ENCODE measurements around the gene HJURP. TPM values are rescaled to one million over a fixed set of nuclear protein-coding genes. Genes with fewer than 3 reads are reported as not detected.

The HJURP gene
- polyA plus RNA-seq, 3 donors: not detected

- Mint-ChIP-seq H3K36me3 (peaks cover 30 to 37% of the 10 kb centered on the region in 2 donors), H3K27ac (no peak overlapping the region), H3K4me3 (no peak overlapping the region), H3K4me1 (peaks cover 2% of the 10 kb centered on the region), H3K27me3 (ENCODE audit: low read depth in 3 of 3) (peaks cover 0 to 3% (median 2%) of the 10 kb centered on the region in 3 donors), H3K9me3 (peaks cover 0 to 2% (median 0%) of the 10 kb centered on the region in 7 donors)
- no peak overlapping the region for H3K9ac ChIP-seq (ENCODE audit: insufficient read depth, low read length, poor library complexity, severe bottlenecking)
- WGBS (ENCODE audit: insufficient coverage): 100% methylated on average over 6 of the region's 6 CpGs
- no peak overlapping the region for H3K4me2 ChIP-seq (replicated peaks; ENCODE audit: extremely low read depth, low read length, poor library complexity, severe bottlenecking)
- H3K27me3 ChIP-seq (ENCODE audit: control insufficient read depth in 2 of 2, insufficient read depth in 2 of 2, low read length in 2 of 2): no peaks in the 10 kb centered on the region
- TF ChIP-seq, protein P1, sequence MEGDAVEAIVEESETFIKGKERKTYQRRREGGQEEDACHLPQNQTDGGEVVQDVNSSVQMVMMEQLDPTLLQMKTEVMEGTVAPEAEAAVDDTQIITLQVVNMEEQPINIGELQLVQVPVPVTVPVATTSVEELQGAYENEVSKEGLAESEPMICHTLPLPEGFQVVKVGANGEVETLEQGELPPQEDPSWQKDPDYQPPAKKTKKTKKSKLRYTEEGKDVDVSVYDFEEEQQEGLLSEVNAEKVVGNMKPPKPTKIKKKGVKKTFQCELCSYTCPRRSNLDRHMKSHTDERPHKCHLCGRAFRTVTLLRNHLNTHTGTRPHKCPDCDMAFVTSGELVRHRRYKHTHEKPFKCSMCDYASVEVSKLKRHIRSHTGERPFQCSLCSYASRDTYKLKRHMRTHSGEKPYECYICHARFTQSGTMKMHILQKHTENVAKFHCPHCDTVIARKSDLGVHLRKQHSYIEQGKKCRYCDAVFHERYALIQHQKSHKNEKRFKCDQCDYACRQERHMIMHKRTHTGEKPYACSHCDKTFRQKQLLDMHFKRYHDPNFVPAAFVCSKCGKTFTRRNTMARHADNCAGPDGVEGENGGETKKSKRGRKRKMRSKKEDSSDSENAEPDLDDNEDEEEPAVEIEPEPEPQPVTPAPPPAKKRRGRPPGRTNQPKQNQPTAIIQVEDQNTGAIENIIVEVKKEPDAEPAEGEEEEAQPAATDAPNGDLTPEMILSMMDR (IDR thresholded peaks at IDR 0.05): no peak
- H2AFZ ChIP-seq (ENCODE audit: insufficient read depth, low read depth, low read length, poor library complexity, severe bottlenecking): no peak overlapping the region
- H3K4me1 ChIP-seq (ENCODE audit: control insufficient read depth in 1 of 2, insufficient read depth in 2 of 2, low read length in 2 of 2): no peaks in the 10 kb centered on the region
- H4K20me1 ChIP-seq (ENCODE audit: insufficient read depth, low read length): no peaks in the 10 kb centered on the region
- peaks cover 27 to 33% of the 10 kb centered on the region in 2 donors for H3K36me3 ChIP-seq (replicated peaks in 1 of 2; ENCODE audit: control insufficient read depth in 1 of 2, insufficient read depth in 2 of 2, low read length in 2 of 2)
- no peak overlapping the region for H3K27ac ChIP-seq (ENCODE audit: low read depth in 1 of 2, low read length in 2 of 2)
- no peak overlapping the region for H3K4me3 ChIP-seq (replicated peaks in 1 of 3; ENCODE audit: low read depth in 2 of 3, low read length in 3 of 3)
- intact Hi-C loops (cut with micrococcal nuclease): no loop called here
- H3K79me2 ChIP-seq (ENCODE audit: insufficient read depth, low read length): peaks cover 12% of the 10 kb centered on the region
- no peaks in the 10 kb centered on the region for H3K9me3 ChIP-seq (replicated peaks in 1 of 2; ENCODE audit: control insufficient read depth in 1 of 2, insufficient read depth in 1 of 2, low read length in 2 of 2)
- DNase-seq: no peak
Measured at GRCh38 chr2:233831861-233832260, 22.5 kb downstream of the HJURP start.

DNA sequence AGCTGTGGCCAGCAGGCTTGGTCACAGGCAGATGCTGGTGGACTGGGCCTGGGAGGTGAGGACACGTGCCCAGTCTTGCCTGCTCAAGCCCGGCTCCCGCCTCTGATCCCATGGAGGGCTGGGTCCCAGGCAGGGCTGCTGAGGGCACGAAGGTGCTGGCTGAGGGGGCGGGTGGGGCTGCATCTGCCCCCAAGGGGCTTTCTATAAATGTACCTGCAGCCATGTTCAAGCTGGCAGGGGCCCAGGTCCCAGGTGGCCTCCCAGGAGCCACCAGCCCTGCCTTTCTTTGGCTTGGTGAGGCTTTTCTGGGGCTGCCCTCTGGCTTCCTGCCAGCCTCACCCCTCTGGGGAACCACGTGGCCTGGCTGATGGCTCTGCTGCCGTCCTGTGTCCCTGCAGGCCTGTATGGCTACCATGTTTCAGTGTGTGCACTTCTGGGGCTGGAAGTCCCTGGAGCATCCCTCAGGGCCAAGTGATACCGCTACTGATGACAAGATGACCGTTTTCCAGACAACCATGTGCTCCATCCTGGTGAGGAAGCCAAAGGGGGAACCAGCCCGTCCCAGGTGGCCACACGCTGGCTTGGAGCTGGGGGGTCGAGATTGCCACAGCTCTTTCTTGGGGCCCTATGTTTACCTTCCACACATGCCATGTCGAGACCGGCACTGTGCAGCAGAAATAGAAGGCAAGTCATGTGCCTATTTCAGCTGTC, 23.2 kb downstream of the HJURP start:
- Histone ChIP-seq H3K4me3 (replicated peaks in 1 of 3; ENCODE audit: low read depth in 2 of 3, low read length in 3 of 3) (no peak overlapping the region), H3K9ac (ENCODE audit: insufficient read depth, low read length, poor library complexity, severe bottlenecking) (no peak overlapping the region), H3K27me3 (ENCODE audit: control insufficient read depth in 2 of 2, insufficient read depth in 2 of 2, low read length in 2 of 2) (no peaks in the 10 kb centered on the region), H3K9me3 (replicated peaks in 1 of 2; ENCODE audit: control insufficient read depth in 1 of 2, insufficient read depth in 1 of 2, low read length in 2 of 2) (no peaks in the 10 kb centered on the region), H3K27ac (ENCODE audit: low read depth in 1 of 2, low read length in 2 of 2) (no peak overlapping the region), H3K4me2 (replicated peaks; ENCODE audit: extremely low read depth, low read length, poor library complexity, severe bottlenecking) (no peak overlapping the region), H3K36me3 (replicated peaks in 1 of 2; ENCODE audit: control insufficient read depth in 1 of 2, insufficient read depth in 2 of 2, low read length in 2 of 2) (peaks cover 20 to 26% of the 10 kb centered on the region in 2 donors), H3K4me1 (ENCODE audit: control insufficient read depth in 1 of 2, insufficient read depth in 2 of 2, low read length in 2 of 2) (no peaks in the 10 kb centered on the region), H2AFZ (ENCODE audit: insufficient read depth, low read depth, low read length, poor library complexity, severe bottlenecking) (no peak overlapping the region), H3K79me2 (ENCODE audit: insufficient read depth, low read length) (peaks cover 5% of the 10 kb centered on the region), H4K20me1 (ENCODE audit: insufficient read depth, low read length) (no peaks in the 10 kb centered on the region)
- 86% methylated on average over 14 of the region's 14 CpGs for WGBS (ENCODE audit: insufficient coverage)
- DNase-seq: no peak
- TF ChIP-seq, protein P1 (IDR thresholded peaks at IDR 0.05): no peak
- intact Hi-C loops (cut with micrococcal nuclease): no loop called here
- H3K4me3 Mint-ChIP-seq: no peak overlapping the region
- H3K27ac Mint-ChIP-seq: no peak overlapping the region
- H3K36me3 Mint-ChIP-seq: peaks cover 23 to 30% of the 10 kb centered on the region in 2 donors
- peaks cover 0 to 5% (median 0%) of the 10 kb centered on the region in 7 donors for H3K9me3 Mint-ChIP-seq
- H3K4me1 Mint-ChIP-seq: peaks cover 2% of the 10 kb centered on the region
- H3K27me3 Mint-ChIP-seq (ENCODE audit: low read depth in 3 of 3): peaks cover 3 to 5% (median 4%) of the 10 kb centered on the region in 3 donors
